ENCODE results near the gene PRMT3. TPM values are rescaled to one million over a fixed set of nuclear protein-coding genes. Genes with fewer than 3 reads are reported as not detected.

PRMT3 gene
- total and polyA plus RNA-seq, 2 of the 4 experiments (the other 2 are of a cell fraction) = 8.8 to 11.3 TPM

DNA sequence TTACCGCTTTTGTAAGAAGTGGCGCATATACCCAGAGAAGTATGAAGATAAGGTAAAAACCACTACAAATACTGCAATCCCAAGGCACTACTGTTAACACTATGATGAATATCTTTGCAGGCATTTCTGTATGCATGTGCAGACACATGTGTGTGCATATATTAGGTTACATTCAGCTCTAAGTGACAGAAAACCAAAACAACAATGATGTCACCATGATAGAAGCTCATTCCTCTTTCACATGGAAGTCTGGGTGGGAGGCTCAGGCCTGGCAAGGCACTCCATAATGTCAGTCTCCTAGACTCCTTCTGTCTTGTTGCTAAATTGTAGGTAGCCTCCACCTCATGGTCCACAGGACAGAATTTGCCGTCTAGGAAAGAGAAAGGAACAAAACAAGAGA is 148.8 kb downstream of the PRMT3 start:
- Histone ChIP-seq H3K27me3 (ENCODE audit: control insufficient read depth, insufficient read depth, low read length) (no peaks in the 10 kb centered on the region), H2AFZ (replicated peaks; ENCODE audit: low read length, poor library complexity) (no peak overlapping the region), H3K36me3 (ENCODE audit: control insufficient read depth, insufficient read depth, low read length) (no peaks in the 10 kb centered on the region), H2BK20ac (ENCODE audit: low read depth, low read length) (no peak overlapping the region), H3K56ac (ENCODE audit: extremely low read depth, insufficient read depth, low read length) (no peak overlapping the region), H4K91ac (ENCODE audit: insufficient read depth, low read depth, low read length) (no peak overlapping the region), H3K27ac (ENCODE audit: insufficient read depth, low read length) (no peak overlapping the region), H3K4ac (ENCODE audit: low read depth, low read length) (no peak overlapping the region), H2BK120ac (ENCODE audit: low read depth, low read length) (no peak overlapping the region), H3K4me3 (ENCODE audit: insufficient read depth, low read depth, low read length) (no peak overlapping the region), H4K8ac (ENCODE audit: low read depth in 2 of 2, low read length in 2 of 2) (no peak overlapping the region), H3K18ac (ENCODE audit: low read depth, low read length) (no peak overlapping the region), H3K9me1 (ENCODE audit: insufficient read depth, low read length) (no peaks in the 10 kb centered on the region), H3K23ac (ENCODE audit: low read depth, low read length) (no peak overlapping the region), H4K5ac (ENCODE audit: low read depth, low read length) (no peak overlapping the region), H3K79me1 (ENCODE audit: low read depth in 1 of 2, low read length in 2 of 2) (no peaks in the 10 kb centered on the region), H2BK15ac (ENCODE audit: low read depth, low read length) (no peak overlapping the region), H3K9ac (ENCODE audit: low read depth, low read length) (no peak overlapping the region), H2AK9ac (replicated peaks; ENCODE audit: low read depth, low read length, poor library complexity) (no peak overlapping the region), H3K4me1 (ENCODE audit: control insufficient read depth, insufficient read depth, low read length) (no peaks in the 10 kb centered on the region), H3K9me3 (ENCODE audit: control insufficient read depth, insufficient read depth, low read length) (no peaks in the 10 kb centered on the region), H3K4me2 (ENCODE audit: low read depth, low read length) (no peak overlapping the region), H2AK5ac (ENCODE audit: low read depth, low read length) (no peak overlapping the region), H2BK5ac (ENCODE audit: low read depth, low read length, poor library complexity, severe bottlenecking) (no peak overlapping the region), H4K20me1 (ENCODE audit: insufficient read depth, low read length) (no peaks in the 10 kb centered on the region), H3K14ac (replicated peaks; ENCODE audit: low read depth, low read length) (no peak overlapping the region)
- POLR2A ChIA-PET (ENCODE audit: unreplicated experiment) = no interaction called here
- DNase-seq (no peak), ATAC-seq (ENCODE audit: low read depth) (no peak)
- BruUV-seq (replicated peaks) = no TSS peak
- TF ChIP-seq RFX5 (IDR thresholded peaks at IDR 0.05; ENCODE audit: low read depth, low read length) (no peak), RAD21 (IDR thresholded peaks at IDR 0.05; ENCODE audit: low read length) (no peak), CHD1 (IDR thresholded peaks at IDR 0.05; ENCODE audit: low read depth, low read length) (no peak), MXI1 (IDR thresholded peaks at IDR 0.05; ENCODE audit: borderline replicate concordance, low read depth, low read length) (no peak), CEBPB (IDR thresholded peaks at IDR 0.05; ENCODE audit: low read depth, low read length) (no peak), NFE2L2 (IDR thresholded peaks at IDR 0.05; ENCODE audit: low read depth, low read length) (no peak), RCOR1 (IDR thresholded peaks at IDR 0.05; ENCODE audit: insufficient replicate concordance, low read length) (no peak), MAZ (IDR thresholded peaks at IDR 0.05; ENCODE audit: borderline replicate concordance, low read depth, low read length) (no peak), FOS (IDR thresholded peaks at IDR 0.05; ENCODE audit: low read depth, low read length) (no peak), MAFK (IDR thresholded peaks at IDR 0.05; ENCODE audit: low read depth, low read length) (no peak), POLR2A (IDR thresholded peaks at IDR 0.05; ENCODE audit: low read depth, low read length) (no peak), BHLHE40 (IDR thresholded peaks at IDR 0.05; ENCODE audit: low read depth, low read length) (no peak), SMC3 (IDR thresholded peaks at IDR 0.05; ENCODE audit: low read depth, low read length) (no peak)
- TF ChIP-seq, protein P1, sequence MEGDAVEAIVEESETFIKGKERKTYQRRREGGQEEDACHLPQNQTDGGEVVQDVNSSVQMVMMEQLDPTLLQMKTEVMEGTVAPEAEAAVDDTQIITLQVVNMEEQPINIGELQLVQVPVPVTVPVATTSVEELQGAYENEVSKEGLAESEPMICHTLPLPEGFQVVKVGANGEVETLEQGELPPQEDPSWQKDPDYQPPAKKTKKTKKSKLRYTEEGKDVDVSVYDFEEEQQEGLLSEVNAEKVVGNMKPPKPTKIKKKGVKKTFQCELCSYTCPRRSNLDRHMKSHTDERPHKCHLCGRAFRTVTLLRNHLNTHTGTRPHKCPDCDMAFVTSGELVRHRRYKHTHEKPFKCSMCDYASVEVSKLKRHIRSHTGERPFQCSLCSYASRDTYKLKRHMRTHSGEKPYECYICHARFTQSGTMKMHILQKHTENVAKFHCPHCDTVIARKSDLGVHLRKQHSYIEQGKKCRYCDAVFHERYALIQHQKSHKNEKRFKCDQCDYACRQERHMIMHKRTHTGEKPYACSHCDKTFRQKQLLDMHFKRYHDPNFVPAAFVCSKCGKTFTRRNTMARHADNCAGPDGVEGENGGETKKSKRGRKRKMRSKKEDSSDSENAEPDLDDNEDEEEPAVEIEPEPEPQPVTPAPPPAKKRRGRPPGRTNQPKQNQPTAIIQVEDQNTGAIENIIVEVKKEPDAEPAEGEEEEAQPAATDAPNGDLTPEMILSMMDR (conservative IDR thresholded peaks at IDR 0.05; ENCODE audit: low read depth, low read length) = no peak
- TF ChIP-seq, protein P2, sequence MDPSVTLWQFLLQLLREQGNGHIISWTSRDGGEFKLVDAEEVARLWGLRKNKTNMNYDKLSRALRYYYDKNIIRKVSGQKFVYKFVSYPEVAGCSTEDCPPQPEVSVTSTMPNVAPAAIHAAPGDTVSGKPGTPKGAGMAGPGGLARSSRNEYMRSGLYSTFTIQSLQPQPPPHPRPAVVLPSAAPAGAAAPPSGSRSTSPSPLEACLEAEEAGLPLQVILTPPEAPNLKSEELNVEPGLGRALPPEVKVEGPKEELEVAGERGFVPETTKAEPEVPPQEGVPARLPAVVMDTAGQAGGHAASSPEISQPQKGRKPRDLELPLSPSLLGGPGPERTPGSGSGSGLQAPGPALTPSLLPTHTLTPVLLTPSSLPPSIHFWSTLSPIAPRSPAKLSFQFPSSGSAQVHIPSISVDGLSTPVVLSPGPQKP (IDR thresholded peaks at IDR 0.05; ENCODE audit: borderline replicate concordance, low read depth, low read length) = no peak
- TF ChIP-seq, protein P3, sequence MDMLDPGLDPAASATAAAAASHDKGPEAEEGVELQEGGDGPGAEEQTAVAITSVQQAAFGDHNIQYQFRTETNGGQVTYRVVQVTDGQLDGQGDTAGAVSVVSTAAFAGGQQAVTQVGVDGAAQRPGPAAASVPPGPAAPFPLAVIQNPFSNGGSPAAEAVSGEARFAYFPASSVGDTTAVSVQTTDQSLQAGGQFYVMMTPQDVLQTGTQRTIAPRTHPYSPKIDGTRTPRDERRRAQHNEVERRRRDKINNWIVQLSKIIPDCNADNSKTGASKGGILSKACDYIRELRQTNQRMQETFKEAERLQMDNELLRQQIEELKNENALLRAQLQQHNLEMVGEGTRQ (IDR thresholded peaks at IDR 0.05; ENCODE audit: low read depth, low read length) = no peak
- intact Hi-C loops (cut with micrococcal nuclease) = no loop called here
- dilution Hi-C loops (cut with HindIII; ENCODE audit: low sequenced_read_pairs, unreplicated experiment) = no loop called here
- in situ Hi-C loops (cut with MboI; ENCODE audit: low sequenced_read_pairs) = no loop called here
- WGBS, 2 experiments (ENCODE audit: extremely low coverage in 2 of 2, insufficient read length in 1 of 2) = no CpG with 5 or more reads among the region's 3 CpGs
- CTCF ChIA-PET = no interaction called here
